ENCODE data around the gene ITGB1.

The ITGB1 gene

GRCh38 chr10:32955790-32956189 lies 2.2 kb downstream of the ITGB1 start:
- DNase-seq (ENCODE audit: low spot score) (no peak), FAIRE-seq (peak; percentile 22)

DNA sequence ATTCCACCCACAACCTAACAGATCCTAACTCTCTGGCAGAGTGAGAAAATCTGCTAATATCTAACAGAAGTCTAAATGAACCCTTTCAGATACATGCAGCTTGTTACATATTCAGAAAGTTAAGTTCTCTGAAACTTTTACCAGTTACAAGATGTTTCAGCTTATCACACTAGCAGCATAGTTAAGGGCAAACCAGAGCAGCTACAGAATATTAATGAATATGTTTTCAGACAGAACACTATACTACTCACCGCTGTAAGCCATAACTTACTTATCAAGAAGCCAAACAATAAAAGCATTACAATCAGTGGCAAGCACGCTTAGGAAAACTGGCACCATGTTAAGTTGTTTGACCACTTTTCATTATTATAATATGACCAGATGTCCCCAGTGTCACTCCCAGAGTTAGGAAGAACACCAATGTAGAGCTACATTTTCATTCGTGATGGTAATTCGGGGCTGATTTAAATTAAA lies 2.7 kb downstream of the ITGB1 start:
- FAIRE-seq (no peak), DNase-seq (ENCODE audit: low spot score) (no peak)

- DNase-seq (ENCODE audit: low spot score) (no peak), FAIRE-seq (no peak)
Measured at GRCh38 chr10:32954545-32955298, 3.3 kb downstream of the ITGB1 start.

- FAIRE-seq (peak; percentile 16), DNase-seq (ENCODE audit: low spot score) (no peak)
Measured at GRCh38 chr10:32954080-32954479, 4.0 kb downstream of the ITGB1 start.

- no peak for FAIRE-seq
Measured at GRCh38 chr10:32953277-32953927, 4.6 kb downstream of the ITGB1 start.

GRCh38 chr10:32952541-32953276 lies 5.3 kb downstream of the ITGB1 start:
- FAIRE-seq (no peak), DNase-seq (ENCODE audit: low spot score) (no peak)

More at GRCh38 chr10:32953277-32953927, 4.6 kb downstream of the ITGB1 start:
- no peak for DNase-seq (ENCODE audit: low spot score)

GRCh38 chr10:32952094-32952493 lies 5.9 kb downstream of the ITGB1 start:
- DNase-seq (ENCODE audit: low spot score), result no peak
- no peak for FAIRE-seq

GRCh38 chr10:32951111-32951510 lies 6.9 kb downstream of the ITGB1 start:
- peak; percentile 31 for FAIRE-seq
- no peak for DNase-seq (ENCODE audit: low spot score)

DNA sequence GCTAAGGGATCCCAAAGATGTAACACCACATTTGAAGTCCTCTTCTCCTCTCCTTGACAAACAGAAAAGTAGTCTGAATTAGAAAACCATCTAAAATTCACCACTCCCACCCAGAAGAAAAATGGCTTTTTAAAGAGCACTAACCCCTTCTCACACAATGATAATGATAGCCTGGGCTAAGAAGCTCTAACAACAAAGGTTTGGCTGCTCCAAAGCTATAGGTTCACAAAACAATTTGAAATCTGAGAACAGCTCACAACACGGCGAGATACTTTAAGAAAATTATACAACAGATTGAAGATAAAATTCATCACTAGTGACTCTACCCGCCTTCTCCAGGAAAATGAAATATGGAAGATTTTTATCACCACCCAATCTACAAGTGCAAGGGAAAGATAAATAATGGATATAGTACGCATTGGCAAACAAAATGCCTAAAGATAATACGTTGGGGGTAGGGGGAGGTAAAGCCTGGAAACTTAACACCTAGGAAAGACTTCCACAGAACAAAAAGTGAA lies 7.4 kb downstream of the ITGB1 start:
- no peak for FAIRE-seq

DNA sequence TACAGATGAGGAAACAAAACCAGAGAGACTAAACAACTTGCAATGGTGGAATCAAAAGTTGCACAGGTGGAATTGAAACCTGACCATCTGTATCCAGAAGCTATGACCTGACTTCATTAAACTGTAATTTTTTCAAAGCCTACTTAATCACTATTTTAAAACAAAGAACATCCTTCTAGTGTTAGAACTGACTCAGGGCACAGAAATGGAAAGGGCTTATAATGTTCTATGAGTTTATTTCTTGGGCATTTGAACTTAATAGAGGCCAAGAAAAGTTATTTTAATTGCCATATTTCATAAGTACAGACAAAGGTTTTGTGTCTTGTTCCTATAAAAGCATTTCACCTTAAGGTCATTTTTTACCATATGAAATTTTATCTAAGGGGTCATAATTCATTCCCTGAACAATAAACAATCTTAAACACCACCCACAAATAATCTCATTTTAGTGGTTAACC lies 8.8 kb downstream of the ITGB1 start:
- DNase-seq (ENCODE audit: low spot score) (no peak), FAIRE-seq (no peak)

More for the DNA sequence above, 7.4 kb downstream of the ITGB1 start:
- DNase-seq (ENCODE audit: low spot score), result no peak

DNA sequence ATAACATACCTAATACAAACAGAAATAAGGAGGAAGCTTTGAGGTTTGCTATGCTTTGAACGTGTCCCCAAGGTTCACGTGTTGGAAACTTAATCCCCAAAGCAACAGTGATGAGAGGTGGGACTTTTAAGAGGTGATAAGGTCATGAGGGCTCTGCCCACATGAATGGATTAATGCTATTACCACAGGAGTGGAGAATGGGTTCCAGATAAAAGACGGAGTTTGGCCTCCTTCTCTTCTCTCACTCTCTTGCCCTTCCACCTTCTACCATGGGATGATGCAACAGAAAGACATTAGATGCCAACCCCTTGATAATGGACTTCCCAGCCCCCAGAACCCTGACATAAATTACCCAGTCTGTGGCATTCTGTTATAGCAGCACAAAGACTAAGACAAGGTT lies 9.6 kb downstream of the ITGB1 start:
- FAIRE-seq (no peak), DNase-seq (ENCODE audit: low spot score) (no peak)

DNA sequence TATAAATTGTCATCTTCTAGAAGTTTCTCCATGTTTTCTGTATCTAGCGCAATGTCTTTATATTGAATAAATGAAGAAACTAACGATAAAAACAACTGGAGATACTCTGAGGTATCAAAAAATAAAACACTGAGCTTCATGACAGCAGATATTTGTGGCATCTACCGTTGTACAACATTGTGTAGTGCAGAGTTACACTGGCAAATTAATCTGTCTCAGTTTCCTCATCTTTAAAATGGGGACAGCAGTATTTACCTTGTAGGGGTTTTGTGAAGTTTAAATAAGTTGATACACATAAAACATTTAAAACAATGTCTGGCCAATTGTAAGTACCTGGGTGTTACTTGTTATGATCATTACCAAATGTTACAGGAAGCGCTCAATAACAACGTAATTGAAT lies 10.4 kb downstream of the ITGB1 start:
- FAIRE-seq (no peak), DNase-seq (ENCODE audit: low spot score) (no peak)

GRCh38 chr10:32946108-32946507 lies 11.9 kb downstream of the ITGB1 start:
- FAIRE-seq (no peak), DNase-seq (ENCODE audit: low spot score) (no peak)

DNA sequence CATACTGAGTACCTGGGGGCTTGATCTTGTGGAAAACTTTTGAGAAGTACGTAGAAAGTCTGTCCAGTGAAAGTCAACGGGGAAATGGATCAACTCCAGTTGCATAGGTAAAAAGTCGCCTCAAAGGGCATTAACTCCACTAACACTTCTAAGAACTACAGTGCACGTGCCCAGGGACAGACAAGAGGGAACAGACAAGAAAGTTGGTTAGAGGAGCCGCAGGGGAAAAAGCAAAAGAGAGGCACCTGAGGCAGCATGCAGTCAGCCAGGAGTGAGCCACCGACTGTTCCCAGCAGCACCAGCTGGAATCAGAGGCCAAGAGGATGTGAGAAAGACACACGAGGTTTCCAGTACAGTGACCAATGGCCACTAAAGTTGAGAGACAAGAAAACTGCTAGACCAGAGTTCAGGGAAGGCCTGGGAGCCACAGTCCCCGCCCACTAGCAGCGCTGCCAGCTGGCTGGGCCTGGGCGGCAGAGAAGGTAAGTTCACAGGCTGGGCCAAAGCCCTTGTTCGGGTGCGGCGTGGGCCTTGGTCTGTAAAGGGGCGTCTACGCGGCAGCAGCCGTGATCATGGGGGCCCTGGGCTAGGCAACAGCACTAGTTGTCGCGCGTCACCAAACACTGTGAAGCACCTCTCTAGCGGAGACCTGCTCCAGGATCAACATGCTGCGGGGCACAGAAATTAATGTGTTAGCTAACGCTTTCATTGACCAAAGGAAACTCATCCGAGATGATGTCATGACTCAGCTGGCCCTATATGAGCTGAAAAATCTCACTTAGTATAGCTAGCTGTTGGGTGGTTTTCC lies 14.0 kb downstream of the ITGB1 start:
- peak; percentile 86 for DNase-seq (ENCODE audit: low spot score)
- peak; percentile 79 for FAIRE-seq

- DNase-seq (ENCODE audit: low spot score) (no peak), FAIRE-seq (no peak)
Measured at GRCh38 chr10:32943395-32943794, 14.6 kb downstream of the ITGB1 start.

- FAIRE-seq (no peak), DNase-seq (ENCODE audit: low spot score) (no peak)
Measured at GRCh38 chr10:32942081-32942480, 15.9 kb downstream of the ITGB1 start.

GRCh38 chr10:32941357-32941756 lies 16.7 kb downstream of the ITGB1 start:
- no peak for DNase-seq (ENCODE audit: low spot score)
- FAIRE-seq, result no peak

GRCh38 chr10:32940321-32941301 lies 17.4 kb downstream of the ITGB1 start:
- FAIRE-seq, result no peak
- no peak for DNase-seq (ENCODE audit: low spot score)

GRCh38 chr10:32939296-32940111 lies 18.5 kb downstream of the ITGB1 start:
- DNase-seq (ENCODE audit: low spot score), result no peak
- FAIRE-seq, result no peak
